IPS-NIHi7 (cell line): ENCODE measurements around the gene IL4R.

Experiments
- DNase-seq: peaks from one replicate; pipeline ENCODE4 v3.0.0; 2012; ENCODE audit warnings: mixed read lengths; ENCODE audit errors: extremely low spot score

Gene IL4R

GRCh38 chr16:27359051-27359450 lies 45.3 kb downstream of the IL4R start:
- no peak for DNase-seq

GRCh38 chr16:27359615-27360014 lies 45.8 kb downstream of the IL4R start:
- no peak for DNase-seq

- no peak for DNase-seq
Observed at GRCh38 chr16:27361987-27362386, 48.2 kb downstream of the IL4R start.

GRCh38 chr16:27362570-27363245 lies 48.9 kb downstream of the IL4R start:
- no peak for DNase-seq

GRCh38 chr16:27363246-27363632 lies 49.5 kb downstream of the IL4R start:
- DNase-seq = no peak

GRCh38 chr16:27363797-27364196 lies 50.0 kb downstream of the IL4R start:
- DNase-seq = no peak

GRCh38 chr16:27364493-27365141 lies 50.8 kb downstream of the IL4R start:
- no peak for DNase-seq

GRCh38 chr16:27365142-27366089 lies 51.6 kb downstream of the IL4R start:
- no peak for DNase-seq

- no peak for DNase-seq
Observed at GRCh38 chr16:27366687-27367460, 53.1 kb downstream of the IL4R start.

- peak; percentile 93 for DNase-seq
Observed at GRCh38 chr16:27367461-27368357, 53.9 kb downstream of the IL4R start.

GRCh38 chr16:27368358-27368722 lies 54.6 kb downstream of the IL4R start:
- DNase-seq = no peak

- no peak for DNase-seq
Observed at GRCh38 chr16:27369806-27370205, 56.0 kb downstream of the IL4R start.

- no peak for DNase-seq
Observed at GRCh38 chr16:27370318-27370717, 56.5 kb downstream of the IL4R start.

GRCh38 chr16:27373312-27373711 lies 59.5 kb downstream of the IL4R start:
- no peak for DNase-seq

GRCh38 chr16:27374221-27374803 lies 60.5 kb downstream of the IL4R start:
- no peak for DNase-seq

- DNase-seq = peak; percentile 97
Observed at GRCh38 chr16:27374804-27375425, 61.1 kb downstream of the IL4R start.

GRCh38 chr16:27377666-27378485 lies 64.1 kb downstream of the IL4R start:
- DNase-seq = no peak

- DNase-seq = no peak
Observed at GRCh38 chr16:27378871-27379481, 65.2 kb downstream of the IL4R start.

- no peak for DNase-seq
Observed at GRCh38 chr16:27379919-27380318, 66.1 kb downstream of the IL4R start.
